Measurements from ENCODE around the gene KBTBD3.

DNA sequence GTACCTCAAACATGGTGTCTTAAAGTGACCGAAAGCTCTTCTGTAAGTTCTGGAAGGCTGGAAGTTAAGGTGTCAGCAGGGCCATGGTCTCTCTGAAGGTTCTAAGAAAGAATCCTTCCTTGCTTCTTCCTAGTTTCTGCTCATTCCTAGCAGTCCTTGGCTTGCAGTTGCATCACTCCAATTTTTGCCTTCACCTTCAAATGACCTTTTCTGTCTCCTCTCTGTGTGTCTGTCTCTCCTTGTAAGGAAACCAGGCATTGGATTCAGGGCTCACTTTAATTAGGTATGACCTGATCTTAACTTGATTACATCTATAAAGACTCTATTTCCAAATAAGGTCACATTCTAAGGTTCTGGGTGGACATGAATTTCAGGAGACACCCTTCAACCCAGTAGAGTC, 9.0 kb upstream of the KBTBD3 start:
- no peak for TF ChIP-seq CTCF (conservative IDR thresholded peaks at IDR 0.05; ENCODE audit: low read depth, low read length)
- no peak for TF ChIP-seq POLR2A (IDR thresholded peaks at IDR 0.05; ENCODE audit: low read depth, low read length)
- no peak for TF ChIP-seq RCOR1 (IDR thresholded peaks at IDR 0.05; ENCODE audit: insufficient replicate concordance, low read length)
- TF ChIP-seq CEBPB (IDR thresholded peaks at IDR 0.05; ENCODE audit: low read depth, low read length) = no peak
- no peak for TF ChIP-seq FOS (IDR thresholded peaks at IDR 0.05; ENCODE audit: low read depth, low read length)
- no peak for TF ChIP-seq MXI1 (IDR thresholded peaks at IDR 0.05; ENCODE audit: borderline replicate concordance, low read depth, low read length)
- no peak for TF ChIP-seq USF2 (IDR thresholded peaks at IDR 0.05; ENCODE audit: low read depth, low read length)
- TF ChIP-seq, protein P1, sequence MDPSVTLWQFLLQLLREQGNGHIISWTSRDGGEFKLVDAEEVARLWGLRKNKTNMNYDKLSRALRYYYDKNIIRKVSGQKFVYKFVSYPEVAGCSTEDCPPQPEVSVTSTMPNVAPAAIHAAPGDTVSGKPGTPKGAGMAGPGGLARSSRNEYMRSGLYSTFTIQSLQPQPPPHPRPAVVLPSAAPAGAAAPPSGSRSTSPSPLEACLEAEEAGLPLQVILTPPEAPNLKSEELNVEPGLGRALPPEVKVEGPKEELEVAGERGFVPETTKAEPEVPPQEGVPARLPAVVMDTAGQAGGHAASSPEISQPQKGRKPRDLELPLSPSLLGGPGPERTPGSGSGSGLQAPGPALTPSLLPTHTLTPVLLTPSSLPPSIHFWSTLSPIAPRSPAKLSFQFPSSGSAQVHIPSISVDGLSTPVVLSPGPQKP (IDR thresholded peaks at IDR 0.05; ENCODE audit: borderline replicate concordance, low read depth, low read length) = no peak
- no peak for TF ChIP-seq RAD21 (IDR thresholded peaks at IDR 0.05; ENCODE audit: low read length)
- TF ChIP-seq RFX5 (IDR thresholded peaks at IDR 0.05; ENCODE audit: low read depth, low read length) = no peak
- no peak for TF ChIP-seq BHLHE40 (IDR thresholded peaks at IDR 0.05; ENCODE audit: low read depth, low read length)
- no peak for TF ChIP-seq SMC3 (IDR thresholded peaks at IDR 0.05; ENCODE audit: low read depth, low read length)
- no peak for TF ChIP-seq MAFK (IDR thresholded peaks at IDR 0.05; ENCODE audit: low read depth, low read length)
- no peak for TF ChIP-seq MAZ (IDR thresholded peaks at IDR 0.05; ENCODE audit: borderline replicate concordance, low read depth, low read length)

Data from IMR-90 (cell line).